HG03135 (cell line): ENCODE results near the gene SEMA3C.

Source experiments
- ATAC-seq: cut with Tn5 transposase; IDR thresholded peaks from one replicate; pipeline ENCODE4 v1.9.1; 2021; ENCODE audit warnings: mild to moderate bottlenecking, moderate library complexity; ENCODE audit not compliant: unreplicated experiment

Gene SEMA3C

DNA sequence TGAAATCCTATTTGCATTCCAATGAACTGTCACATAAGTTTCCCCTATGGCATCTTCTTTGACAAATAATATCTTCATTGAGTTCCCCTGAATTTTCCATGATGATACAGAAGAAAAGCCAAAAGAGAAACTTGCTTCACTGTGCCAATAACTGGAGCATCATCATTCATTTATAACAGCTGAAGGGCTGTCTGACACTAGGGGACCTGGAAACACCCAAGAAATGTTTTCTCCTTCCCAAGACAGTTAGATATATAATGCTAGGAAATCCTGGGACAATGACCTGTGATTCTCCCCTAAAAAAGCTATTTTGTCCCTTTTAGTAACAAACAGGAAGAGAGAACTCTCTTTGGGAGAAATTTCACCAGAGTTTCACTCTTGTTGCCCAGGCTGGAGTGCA, 133.6 kb downstream of the SEMA3C start:
- no peak for ATAC-seq

DNA sequence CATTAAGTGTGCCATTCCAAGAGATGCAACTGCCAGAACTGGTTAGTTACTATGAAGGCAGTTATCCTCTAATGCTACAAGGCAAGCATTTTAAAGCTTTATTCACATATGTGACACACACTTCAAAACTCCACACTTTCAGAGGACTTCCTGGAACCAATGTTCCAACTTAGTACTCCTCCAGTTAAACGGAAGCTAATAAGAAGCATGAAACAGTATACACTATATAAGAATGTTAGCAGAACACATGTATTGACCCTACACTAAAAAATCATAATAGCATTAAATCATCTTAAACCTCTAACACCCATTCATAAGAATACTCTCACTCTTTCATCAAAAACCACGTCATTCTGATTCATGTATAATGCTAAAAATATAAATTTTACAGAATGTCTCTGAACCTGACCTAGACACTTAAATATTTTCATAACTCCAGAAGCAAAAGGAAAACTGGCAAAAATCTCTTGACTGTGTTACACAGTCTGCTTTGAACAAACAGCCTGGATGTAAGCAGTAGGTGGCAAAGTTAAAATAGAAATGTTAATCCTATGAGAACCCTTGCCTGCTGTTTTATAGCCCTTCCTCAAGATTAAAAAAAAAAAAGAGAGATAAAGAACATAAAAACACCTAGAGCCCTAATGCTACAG, 135.0 kb downstream of the SEMA3C start:
- no peak for ATAC-seq

GRCh38 chr7:80783186-80783677, 135.6 kb downstream of the SEMA3C start:
- ATAC-seq = no peak

GRCh38 chr7:80781561-80781979, 137.3 kb downstream of the SEMA3C start:
- no peak for ATAC-seq

- ATAC-seq = no peak
These were observed 137.7 kb downstream of the SEMA3C start for GRCh38 chr7:80781146-80781545.

DNA sequence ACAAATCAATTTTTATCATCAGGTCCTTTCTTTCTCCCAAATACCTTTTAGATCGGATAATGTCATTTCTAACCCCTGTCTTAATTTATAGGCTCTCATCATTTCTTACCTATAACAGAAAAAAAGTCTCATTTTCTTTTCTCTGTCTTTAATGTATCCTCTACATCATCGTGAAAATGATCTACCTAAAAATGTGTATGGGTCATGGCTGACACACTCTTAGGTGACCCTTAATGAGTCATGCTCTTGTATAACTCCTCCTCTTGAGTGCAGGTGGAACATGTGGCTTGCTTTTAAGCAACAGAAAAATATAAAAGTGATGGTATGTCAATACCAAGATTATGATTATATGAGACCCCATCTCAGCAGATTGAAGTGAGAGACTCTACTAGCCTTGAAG, 139.4 kb downstream of the SEMA3C start:
- no peak for ATAC-seq

DNA sequence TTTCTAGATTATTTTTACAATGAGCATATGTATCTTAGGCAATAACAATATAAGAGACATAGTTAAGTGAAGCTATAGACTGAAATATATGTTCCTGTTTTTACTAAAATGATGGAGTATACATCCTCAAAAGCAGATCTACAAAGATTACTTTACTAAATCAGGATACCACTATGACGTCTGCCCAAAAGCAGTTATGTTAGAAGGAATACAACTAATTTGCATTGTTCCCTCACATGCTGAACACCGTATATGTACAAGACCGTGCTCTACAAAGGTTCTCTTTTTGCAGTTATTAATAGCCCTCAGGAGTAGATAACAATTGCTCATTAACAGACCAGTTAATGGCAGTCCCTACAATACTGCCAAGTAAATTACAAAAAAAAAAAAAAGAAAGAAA, 143.0 kb downstream of the SEMA3C start:
- ATAC-seq = no peak

DNA sequence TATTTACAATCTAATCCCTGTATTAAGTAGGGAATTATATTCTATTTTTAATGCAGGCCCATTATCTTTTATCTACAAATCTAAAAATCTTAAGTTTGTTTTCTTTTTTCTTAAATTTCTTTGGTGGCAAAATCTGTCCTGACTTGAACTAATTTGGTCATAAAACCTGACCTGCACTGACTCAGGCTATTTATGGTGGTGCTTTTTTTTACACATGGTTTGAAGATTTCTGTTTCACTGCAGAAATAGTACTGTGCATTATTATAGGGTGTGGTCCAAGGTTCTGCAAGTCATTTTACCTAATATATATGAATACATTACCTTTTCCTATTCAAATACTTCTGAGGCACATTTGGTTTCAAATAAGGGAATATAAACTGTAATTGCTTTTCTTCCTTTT, 143.4 kb downstream of the SEMA3C start:
- no peak for ATAC-seq

- ATAC-seq = no peak
These were observed 144.0 kb downstream of the SEMA3C start for GRCh38 chr7:80774843-80775242.

GRCh38 chr7:80773787-80774508, 144.9 kb downstream of the SEMA3C start:
- ATAC-seq = no peak

DNA sequence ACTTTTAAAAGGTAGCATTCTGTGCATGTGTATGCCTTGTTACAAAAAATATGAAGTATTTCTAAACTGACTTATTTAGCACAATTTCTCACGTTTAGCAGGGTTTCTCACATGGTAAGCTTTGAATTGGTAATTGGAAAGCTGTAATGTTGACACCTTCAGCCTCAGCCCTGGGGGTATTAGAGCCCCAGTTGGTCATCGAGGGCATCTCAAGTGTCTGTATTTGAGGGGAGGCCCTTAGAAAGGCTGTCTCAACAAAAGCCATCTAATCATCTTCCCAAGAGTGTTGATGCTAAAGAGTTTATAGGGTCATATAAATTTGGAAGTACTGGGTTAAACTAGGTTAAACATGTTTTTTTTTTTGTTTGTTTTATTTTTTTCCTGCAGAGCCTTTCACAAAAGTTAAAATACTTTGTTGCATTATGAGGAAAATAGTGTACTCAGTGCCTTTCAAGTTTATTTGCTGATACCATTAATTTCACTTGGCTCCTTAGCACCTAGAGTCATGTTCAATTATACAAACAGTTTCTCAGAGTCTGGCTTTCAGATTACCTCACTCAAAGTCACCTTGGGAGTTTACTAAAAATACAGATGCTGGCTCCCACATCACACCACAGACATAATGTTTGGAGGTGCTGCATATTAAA, 146.4 kb downstream of the SEMA3C start:
- ATAC-seq = no peak

- ATAC-seq = no peak
These were observed 147.3 kb downstream of the SEMA3C start for GRCh38 chr7:80771523-80771922.

DNA sequence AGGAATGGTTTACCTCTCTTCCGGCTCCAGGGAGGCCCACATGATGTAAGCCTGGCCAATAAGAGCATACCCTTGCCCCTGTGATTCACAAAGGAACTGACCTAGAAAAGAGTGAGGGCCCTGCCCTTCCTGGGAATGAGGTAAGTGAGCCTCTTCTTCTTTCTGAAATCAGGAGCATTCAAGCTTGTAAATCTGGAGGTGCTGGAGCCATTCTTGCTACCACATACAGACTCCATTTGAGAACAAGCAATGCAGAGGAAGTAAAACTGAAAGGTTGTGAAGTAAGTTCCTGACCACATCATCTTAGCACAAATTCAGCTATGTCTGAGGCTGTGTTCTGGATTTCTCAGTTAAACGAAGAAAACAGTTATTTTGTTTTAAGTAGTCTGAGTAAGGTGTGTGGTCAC, 148.2 kb downstream of the SEMA3C start:
- no peak for ATAC-seq

DNA sequence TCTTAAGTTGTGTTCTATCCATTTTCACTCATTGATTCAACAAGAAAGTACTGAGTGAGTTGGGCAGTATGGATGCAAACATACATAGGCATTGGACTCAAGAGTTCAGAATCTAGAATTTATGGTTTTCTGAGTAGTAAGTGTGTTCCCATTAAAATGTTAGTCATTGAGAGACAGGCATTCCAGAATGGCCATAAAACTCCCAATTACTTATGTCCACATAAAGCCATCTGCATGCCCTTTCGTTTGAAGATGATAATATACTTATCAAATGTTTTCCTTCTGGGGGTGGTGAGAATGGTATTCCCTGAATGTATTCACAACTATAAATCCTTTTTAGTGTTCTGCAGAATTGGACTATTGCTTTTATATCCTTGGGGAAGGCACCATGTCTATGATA, 148.8 kb downstream of the SEMA3C start:
- ATAC-seq = no peak

DNA sequence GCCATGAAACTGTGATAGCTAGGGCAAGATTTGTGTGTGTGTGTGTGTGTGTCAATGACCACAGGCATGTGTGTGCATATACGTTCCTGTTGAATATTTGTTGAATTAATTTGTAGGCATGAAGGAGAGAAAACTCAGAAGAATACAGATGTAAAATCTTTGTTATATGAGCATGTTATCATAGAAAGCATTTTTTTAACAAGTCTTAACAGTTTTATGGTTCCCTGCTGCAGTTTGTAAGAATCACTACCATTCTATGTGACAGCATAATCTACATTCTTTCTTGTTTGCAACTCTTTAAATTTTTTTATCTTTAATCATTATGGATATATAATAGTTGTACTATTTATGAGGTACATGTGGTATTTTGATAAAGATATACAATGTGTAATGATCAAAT, 150.1 kb downstream of the SEMA3C start:
- no peak for ATAC-seq

GRCh38 chr7:80767654-80768053, 151.2 kb downstream of the SEMA3C start:
- ATAC-seq = no peak

- no peak for ATAC-seq
These were observed 152.1 kb downstream of the SEMA3C start for GRCh38 chr7:80766724-80767123.

DNA sequence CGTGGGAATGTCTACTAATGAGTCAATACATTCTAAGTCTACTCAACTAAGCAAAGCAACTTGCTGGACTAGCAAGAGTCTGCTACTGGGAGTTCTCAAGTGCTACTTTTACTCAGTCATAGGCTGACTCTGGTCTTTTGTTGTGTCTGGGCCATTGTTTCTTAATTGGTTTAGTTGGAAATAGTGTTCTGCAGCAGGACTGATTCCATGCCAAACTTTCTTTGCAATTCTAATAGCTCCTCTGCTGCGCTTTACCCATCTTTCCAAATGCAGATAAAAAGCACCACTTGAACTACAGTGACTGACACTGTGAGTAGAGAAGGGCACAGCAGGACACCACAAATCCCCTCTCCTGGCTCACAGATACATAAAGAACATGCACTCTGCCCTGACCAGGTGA, 154.7 kb downstream of the SEMA3C start:
- no peak for ATAC-seq

DNA sequence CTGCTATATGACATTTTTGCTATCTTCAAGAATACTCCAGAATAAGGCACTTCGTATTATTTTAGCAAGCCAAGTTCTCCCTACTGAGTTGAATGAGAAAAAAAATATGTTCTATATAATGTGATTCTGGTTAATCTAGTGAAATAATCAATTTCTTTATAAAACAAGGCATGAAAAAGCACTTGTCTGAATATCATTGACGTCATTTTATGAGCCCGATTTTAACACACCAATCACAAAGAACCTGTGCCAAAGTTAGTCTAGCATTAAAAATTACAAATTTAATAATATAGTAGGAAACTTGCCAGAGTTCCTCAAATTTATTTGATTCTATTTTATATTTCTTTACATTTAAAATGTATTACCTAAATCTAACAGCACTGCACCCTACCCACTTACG, 155.1 kb downstream of the SEMA3C start:
- ATAC-seq = no peak

- no peak for ATAC-seq
These were observed 155.6 kb downstream of the SEMA3C start for GRCh38 chr7:80763289-80763688.

DNA sequence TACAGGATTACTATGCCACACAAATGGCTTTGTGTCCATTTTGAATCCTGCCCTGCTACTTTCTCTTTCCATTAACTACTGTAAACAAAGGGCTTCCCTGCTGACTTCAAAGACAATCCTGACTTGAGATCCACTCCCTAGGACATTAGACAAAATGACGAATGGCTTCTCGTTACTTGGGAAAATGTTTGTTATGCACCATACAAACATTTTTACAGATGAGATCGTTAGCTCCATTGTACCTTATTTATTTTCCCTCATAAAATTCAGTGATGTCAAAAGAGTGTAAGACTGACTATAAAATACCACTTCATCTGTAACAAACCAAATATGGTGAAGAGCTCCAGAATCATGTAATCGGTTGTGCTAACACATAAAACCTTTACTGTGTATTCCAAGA, 158.6 kb downstream of the SEMA3C start:
- no peak for ATAC-seq
